BE2C (cell line): ENCODE data around the gene ASH1L.

ENCODE experiments used
- DNase-seq: peaks from one replicate; pipeline ENCODE4 v3.0.0-alpha.2; 2020
- H3K27me3 ChIP-seq: fragments of 250-450 bp; sonication (Bioruptor Pico); 2 replicates; pipeline ENCODE4 v1.5.1; 2020; ENCODE audit warnings: mild to moderate bottlenecking
- H3K36me3 ChIP-seq: fragments of 250-450 bp; sonication (Bioruptor Pico); 2 replicates; pipeline ENCODE4 v1.5.1; 2020; ENCODE audit warnings: mild to moderate bottlenecking
- H3K4me1 ChIP-seq: fragments of 250-450 bp; sonication (Bioruptor Pico); 2 replicates; pipeline ENCODE4 v1.5.1; 2020
- H3K4me3 ChIP-seq: 2 replicates; pipeline ENCODE4 v1.5.1; 2011; ENCODE audit warnings: low read depth, low read length
- H3K9me3 ChIP-seq: fragments of 250-450 bp; sonication (Bioruptor Pico); 2 replicates; pipeline ENCODE4 v1.5.1; 2020
- CTCF ChIP-seq: IDR thresholded peaks from 2 replicates; pipeline ENCODE4 v1.5.1; 2012; ENCODE audit warnings: mild to moderate bottlenecking, low read depth, low read length

ASH1L gene

GRCh38 chr1:155548706-155549105 is 13.9 kb downstream of the ASH1L start:
- Histone ChIP-seq H3K9me3 (no peaks in the 10 kb centered on the region), H3K36me3 (peaks cover 4% of the 10 kb centered on the region; the same call in 1 of the 2 replicates), H3K4me1 (no peaks in the 10 kb centered on the region), H3K27me3 (no peaks in the 10 kb centered on the region), H3K4me3 (no peak overlapping the region)
- no peak for TF ChIP-seq CTCF
- no peak for DNase-seq

DNA sequence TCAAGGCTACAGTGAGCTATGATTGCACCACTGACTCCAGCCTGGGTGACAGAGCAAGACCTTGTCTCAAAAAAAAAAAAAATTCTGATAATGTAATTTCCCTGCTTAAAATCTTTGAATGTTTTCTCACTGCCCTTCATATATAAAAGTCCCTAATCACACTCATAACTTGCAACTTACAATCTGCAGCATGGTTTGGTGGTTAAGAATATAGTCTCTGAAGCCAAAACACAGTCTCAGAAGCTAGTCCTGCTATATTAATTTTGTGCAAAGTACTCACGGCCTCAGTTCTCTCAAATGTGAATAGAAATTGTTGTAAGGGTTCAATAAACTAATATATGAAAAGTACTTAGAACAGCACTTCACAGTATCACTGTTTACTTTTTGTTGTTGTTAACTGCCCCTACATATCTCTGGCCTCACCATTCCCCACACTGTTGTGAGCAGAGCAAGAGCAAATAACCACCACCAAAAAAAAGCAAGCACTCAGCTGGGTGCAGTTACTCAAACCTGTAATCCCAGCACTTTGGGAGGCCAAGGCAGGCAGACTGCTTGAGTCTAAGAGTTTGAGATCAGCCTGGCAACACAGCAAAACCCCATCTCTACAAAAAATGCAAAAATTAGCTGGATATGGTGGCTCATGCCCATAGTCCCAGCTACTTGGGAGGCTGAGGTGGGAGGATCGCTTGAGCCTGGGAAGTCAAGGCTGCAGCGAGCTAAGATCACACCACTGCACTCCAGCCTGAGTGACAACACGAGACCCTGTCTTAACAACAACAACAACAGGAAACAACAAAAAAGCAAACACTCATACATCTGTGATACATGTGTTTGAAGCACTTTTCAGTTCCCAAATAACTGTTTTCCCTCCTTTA is 22.4 kb downstream of the ASH1L start:
- H3K4me1 ChIP-seq: no peaks in the 10 kb centered on the region
- H3K9me3 ChIP-seq: no peaks in the 10 kb centered on the region
- no peaks in the 10 kb centered on the region for H3K27me3 ChIP-seq
- no peak for DNase-seq
- H3K4me3 ChIP-seq: no peak overlapping the region
- no peak for TF ChIP-seq CTCF
- no peaks in the 10 kb centered on the region; the same call in 1 of the 2 replicates for H3K36me3 ChIP-seq

DNA sequence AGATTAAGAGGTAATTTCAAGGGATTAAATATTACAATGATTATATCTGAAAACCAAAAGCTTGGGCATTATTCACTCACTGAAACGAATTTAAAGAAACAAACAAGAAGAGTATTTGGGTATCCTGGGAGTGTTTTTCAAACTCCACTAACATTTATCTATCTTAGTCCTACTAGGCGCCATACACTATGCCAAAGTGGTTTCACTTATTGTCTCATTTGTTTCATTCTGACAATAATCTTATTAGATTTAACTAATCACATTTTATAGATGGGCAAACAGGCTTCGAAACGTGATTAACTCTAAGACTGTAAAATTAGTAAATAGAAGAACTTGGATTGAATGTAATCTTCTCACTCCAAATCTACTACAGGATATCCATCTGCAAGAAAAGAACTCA is 25.4 kb downstream of the ASH1L start:
- Histone ChIP-seq H3K4me3 (no peak overlapping the region), H3K27me3 (no peaks in the 10 kb centered on the region), H3K36me3 (no peaks in the 10 kb centered on the region), H3K9me3 (no peaks in the 10 kb centered on the region), H3K4me1 (no peaks in the 10 kb centered on the region)
- no peak for DNase-seq
- TF ChIP-seq CTCF: no peak

GRCh38 chr1:155531624-155532023 is 31.0 kb downstream of the ASH1L start:
- Histone ChIP-seq H3K4me3 (no peak overlapping the region), H3K36me3 (no peaks in the 10 kb centered on the region; the same call in 1 of the 2 replicates), H3K4me1 (no peaks in the 10 kb centered on the region), H3K27me3 (no peaks in the 10 kb centered on the region), H3K9me3 (no peaks in the 10 kb centered on the region)
- no peak for TF ChIP-seq CTCF
- no peak for DNase-seq

DNA sequence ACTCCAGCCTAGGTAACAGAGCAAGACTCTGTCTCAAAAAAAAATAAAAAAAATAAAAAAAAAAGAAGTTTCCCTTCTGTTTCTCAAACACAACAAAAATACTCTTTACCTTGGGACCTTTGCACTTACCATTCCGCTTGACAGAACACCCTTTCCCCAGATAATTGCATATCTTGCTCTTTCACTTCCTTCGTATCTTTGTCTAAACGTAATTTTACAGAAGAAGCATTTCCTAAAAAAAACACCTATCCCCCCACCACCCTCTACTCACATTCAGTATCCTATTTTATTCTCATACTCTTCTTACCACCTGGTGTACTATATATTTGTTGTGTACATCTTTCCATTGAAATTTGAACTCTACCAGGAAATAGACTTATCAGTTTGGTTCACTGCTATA is 32.7 kb downstream of the ASH1L start:
- H3K27me3 ChIP-seq: no peaks in the 10 kb centered on the region
- no peaks in the 10 kb centered on the region for H3K9me3 ChIP-seq
- H3K36me3 ChIP-seq: no peaks in the 10 kb centered on the region; the same call in 1 of the 2 replicates
- no peaks in the 10 kb centered on the region for H3K4me1 ChIP-seq
- no peak for TF ChIP-seq CTCF
- H3K4me3 ChIP-seq: no peak overlapping the region
- no peak for DNase-seq

DNA sequence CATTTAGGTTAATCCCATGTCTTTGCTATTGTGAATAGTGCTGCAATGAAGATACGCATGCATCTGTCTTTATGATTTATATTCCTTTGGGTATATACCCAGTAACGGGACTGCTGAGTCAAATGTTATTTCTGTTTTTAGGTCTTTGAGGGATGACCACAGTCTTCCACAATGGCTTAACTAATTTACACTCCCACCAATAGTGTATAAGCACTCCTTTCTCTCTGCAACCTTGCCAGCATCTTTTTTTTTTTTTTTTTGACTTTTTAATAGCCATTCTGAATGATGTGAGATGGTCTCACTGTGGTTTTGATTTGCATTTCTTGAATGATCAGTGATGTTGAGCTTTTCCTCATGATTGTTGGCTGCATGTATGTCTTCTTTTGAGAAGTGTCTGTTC is 33.5 kb downstream of the ASH1L start:
- Histone ChIP-seq H3K4me3 (no peak overlapping the region), H3K9me3 (no peaks in the 10 kb centered on the region), H3K36me3 (no peaks in the 10 kb centered on the region; the same call in 1 of the 2 replicates), H3K4me1 (no peaks in the 10 kb centered on the region), H3K27me3 (no peaks in the 10 kb centered on the region)
- DNase-seq: no peak
- TF ChIP-seq CTCF: no peak
